GM23338 (cell line): Measurements from ENCODE around the gene SH3RF3. TPM values are rescaled to one million over a fixed set of nuclear protein-coding genes. Genes with fewer than 3 reads are reported as not detected.

ENCODE experiments used
- ATAC-seq: fragments of 200-7000 bp; cut with Tn5 transposase; 3 replicates; pipeline ENCODE4 v1.9.1; 2020
- DNase-seq: peaks from one replicate; pipeline ENCODE4 v3.0.0-alpha.2; 2015; ENCODE audit warnings: low spot score
- H2AFZ ChIP-seq: fragments of 200-600 bp; sonication (generic); 2 replicates; pipeline ENCODE4 v1.8.0; 2016; ENCODE audit warnings: antibody characterized with exemption, mild to moderate bottlenecking, moderate library complexity
- H3F3A ChIP-seq: fragments of 200-600 bp; sonication (generic); replicated peaks from 2 replicates; pipeline ENCODE4 v1.8.0; 2017; ENCODE audit warnings: antibody characterized with exemption, mixed run types, low read depth
- H3K27ac ChIP-seq: fragments of 200-600 bp; sonication (generic); 2 replicates; pipeline ENCODE4 v1.6.1; 2016; ENCODE audit warnings: low read depth
- H3K27me3 ChIP-seq: fragments of 200-600 bp; sonication (generic); 2 replicates; pipeline ENCODE4 v1.8.0; 2016; ENCODE audit warnings: mild to moderate bottlenecking, mixed run types, moderate library complexity; ENCODE audit not compliant: insufficient read depth
- H3K36me3 ChIP-seq: fragments of 200-600 bp; sonication (generic); 2 replicates; pipeline ENCODE4 v1.8.0; 2016; ENCODE audit warnings: mild to moderate bottlenecking; ENCODE audit not compliant: insufficient read depth
- H3K4me1 ChIP-seq: fragments of 200-600 bp; sonication (generic); 2 replicates; pipeline ENCODE4 v1.8.0; 2016; ENCODE audit warnings: mild to moderate bottlenecking, moderate library complexity; ENCODE audit not compliant: insufficient read depth
- H3K4me2 ChIP-seq: fragments of 200-600 bp; sonication (generic); 2 replicates; pipeline ENCODE4 v1.7.1; 2017; ENCODE audit warnings: mixed run types
- H3K4me3 ChIP-seq: fragments of 200-600 bp; sonication (generic); 2 replicates; pipeline ENCODE4 v1.6.1; 2016; ENCODE audit warnings: mixed run types
- H3K79me2 ChIP-seq: fragments of 200-600 bp; sonication (generic); replicated peaks from 2 replicates; pipeline ENCODE4 v1.8.0; 2017; ENCODE audit warnings: mild to moderate bottlenecking; ENCODE audit not compliant: insufficient read depth
- H3K9me2 ChIP-seq: fragments of 200-600 bp; sonication (generic); 2 replicates; pipeline ENCODE4 v1.8.0; 2017; ENCODE audit not compliant: insufficient read depth
- H4K20me1 ChIP-seq: fragments of 200-600 bp; sonication (generic); replicated peaks from 2 replicates; pipeline ENCODE4 v1.8.0; 2017; ENCODE audit warnings: mild to moderate bottlenecking; ENCODE audit not compliant: insufficient read depth
- H3K27ac Mint-ChIP-seq: 2 replicates; pipeline ENCODE4 v1.8.0; 2020; ENCODE audit warnings: inconsistent platforms, mild to moderate bottlenecking, moderate library complexity, mixed read lengths
- H3K27me3 Mint-ChIP-seq: 3 replicates; pipeline ENCODE4 v1.8.0; 2022; ENCODE audit warnings: low read depth, mild to moderate bottlenecking, moderate library complexity, mixed read lengths, inconsistent platforms; ENCODE audit not compliant: insufficient read depth, poor library complexity
- H3K36me3 Mint-ChIP-seq: 3 replicates; pipeline ENCODE4 v1.8.0; 2021; ENCODE audit warnings: low read depth, mild to moderate bottlenecking, inconsistent platforms, moderate library complexity, mixed read lengths
- H3K4me1 Mint-ChIP-seq: 3 replicates; pipeline ENCODE4 v1.8.0; 2020; ENCODE audit warnings: mild to moderate bottlenecking, inconsistent platforms, mixed read lengths
- H3K4me3 Mint-ChIP-seq: 3 replicates; pipeline ENCODE4 v1.8.0; 2021; ENCODE audit warnings: moderate library complexity, mild to moderate bottlenecking, inconsistent platforms, mixed read lengths
- H3K9me3 Mint-ChIP-seq: 3 replicates; pipeline ENCODE4 v1.8.0; 2020; ENCODE audit warnings: moderate library complexity, mild to moderate bottlenecking, inconsistent platforms, mixed read lengths
- CREB1 ChIP-seq: fragments of 250-450 bp; sonication (Bioruptor Pico); IDR thresholded peaks from 2 replicates; pipeline ENCODE4 v1.5.0; 2020; ENCODE audit warnings: low read depth, mild to moderate bottlenecking, moderate library complexity
- CTCF ChIP-seq, 2 experiments: fragments of 200-600 bp in 1 of 2; sonication (generic) in 1 of 2; conservative IDR thresholded peaks; 2 replicates each; pipeline versions ENCODE4 v1.5.1 to v1.6.1; 2016 to 2017; ENCODE audit warnings: antibody characterized with exemption in 2 of 2, low read depth in 2 of 2, mild to moderate bottlenecking in 2 of 2, moderate library complexity in 1 of 2
- ETS1 ChIP-seq: IDR thresholded peaks from 2 replicates; pipeline ENCODE4 v1.6.1; 2016; ENCODE audit warnings: antibody characterized with exemption
- EZH2 ChIP-seq: fragments of 200-600 bp; sonication (generic); IDR thresholded peaks from one replicate; pipeline ENCODE4 v1.8.0; 2017; ENCODE audit warnings: antibody characterized with exemption, mild to moderate bottlenecking, low read depth; ENCODE audit not compliant: unreplicated experiment
- EZH2phosphoT487 ChIP-seq: fragments of 200-600 bp; sonication (generic); IDR thresholded peaks from one replicate; pipeline ENCODE4 v1.8.1; 2018; ENCODE audit warnings: antibody characterized with exemption; ENCODE audit not compliant: unreplicated experiment
- JUNB ChIP-seq: IDR thresholded peaks from one replicate; pipeline ENCODE4 v1.6.1; 2016; ENCODE audit warnings: antibody characterized with exemption; ENCODE audit not compliant: unreplicated experiment
- NANOG ChIP-seq: IDR thresholded peaks from 2 replicates; pipeline ENCODE4 v1.6.1; 2016; ENCODE audit warnings: antibody characterized with exemption, borderline replicate concordance
- POLR2AphosphoS5 ChIP-seq: IDR thresholded peaks from 2 replicates; pipeline ENCODE4 v1.6.1; 2016; ENCODE audit warnings: antibody characterized with exemption, low read depth
- STAT1 ChIP-seq: IDR thresholded peaks from one replicate; pipeline ENCODE4 v1.6.1; 2016; ENCODE audit warnings: antibody characterized with exemption; ENCODE audit not compliant: unreplicated experiment
- ZNF114 ChIP-seq: fragments of 250-450 bp; sonication (Bioruptor Pico); IDR thresholded peaks from 2 replicates; pipeline ENCODE4 v1.5.0; 2020; ENCODE audit warnings: mild to moderate bottlenecking, moderate library complexity
- ZNF331 ChIP-seq: fragments of 250-450 bp; sonication (Bioruptor Pico); IDR thresholded peaks from 2 replicates; pipeline ENCODE4 v1.5.0; 2020; ENCODE audit warnings: low read depth, mild to moderate bottlenecking, moderate library complexity
- ZNF462 ChIP-seq: fragments of 250-450 bp; sonication (Bioruptor Pico); IDR thresholded peaks from 2 replicates; pipeline ENCODE4 v1.5.0; 2020; ENCODE audit warnings: mild to moderate bottlenecking, moderate library complexity
- polyA plus RNA-seq: library from polyadenylated mRNA; unstranded; fragments of >200 nt; fragmentation: Nextera tagmentation; extraction: Ambion mirVana; gene quantifications from 2 replicates; pipeline ENCODE4 v1.2.1, GENCODE V29; 2016
- total RNA-seq: library from RNA; depleted of rRNA; stranded (reverse); fragments of >200 nt; shearing (Covaris generic); gene quantifications from 2 replicates; pipeline ENCODE4 v1.2.3, GENCODE V29; 2014

SH3RF3 gene
- total and polyA plus RNA-seq, 2 experiments from 2014 or later, result 0.11 to 0.63 TPM

- Mint-ChIP-seq H3K27me3 (peaks cover 7% of the 10 kb centered on the region), H3K4me1 (peaks cover 5% of the 10 kb centered on the region; the same call in 1 of the 3 replicates), H3K27ac (no peak overlapping the region), H3K9me3 (peaks cover 4% of the 10 kb centered on the region; the same call in 1 of the 3 replicates), H3K36me3 (no peaks in the 10 kb centered on the region), H3K4me3 (no peak overlapping the region)
- Histone ChIP-seq H4K20me1 (no peaks in the 10 kb centered on the region), H3K9me2 (no peaks in the 10 kb centered on the region), H3K4me2 (no peak overlapping the region), H3K4me3 (no peak overlapping the region), H3K79me2 (no peaks in the 10 kb centered on the region), H3K36me3 (no peaks in the 10 kb centered on the region), H3F3A (no peaks in the 10 kb centered on the region), H3K27ac (no peak overlapping the region), H2AFZ (no peak overlapping the region), H3K27me3 (no peaks in the 10 kb centered on the region), H3K4me1 (no peaks in the 10 kb centered on the region)
- ATAC-seq, result peak; percentile 28; the same call in 1 of the 3 replicates
- TF ChIP-seq NANOG, result no peak
- no peak for TF ChIP-seq CREB1 (CRISPR knock-in tag)
- no peak for TF ChIP-seq EZH2
- TF ChIP-seq ZNF114, result no peak
- no peak for TF ChIP-seq JUNB
- no peak for TF ChIP-seq POLR2AphosphoS5
- TF ChIP-seq CTCF (conservative IDR thresholded peaks at IDR 0.05; ENCODE audit: low read depth in 2 of 2), result no peak
- no peak for TF ChIP-seq EZH2phosphoT487
- TF ChIP-seq ETS1, result no peak
- no peak for TF ChIP-seq ZNF462 (CRISPR knock-in tag)
- no peak for TF ChIP-seq STAT1
- TF ChIP-seq ZNF331, result no peak
- no peak for DNase-seq
Measured at GRCh38 chr2:109530712-109531111, 401.7 kb downstream of the SH3RF3 start.
